H9 (cell line): ENCODE results near the gene ATP5MC3. TPM values are rescaled to one million over a fixed set of nuclear protein-coding genes. Genes with fewer than 3 reads are reported as not detected.

ENCODE experiments used
- DNase-seq: peaks from one replicate; pipeline ENCODE4 v3.0.0-alpha.2; 2017
- H2AFZ ChIP-seq: one replicate; pipeline ENCODE4 v1.6.1; 2013; ENCODE audit warnings: mild to moderate bottlenecking, low read length, control low read depth, moderate library complexity
- H2AK5ac ChIP-seq: 2 replicates; pipeline ENCODE4 v1.6.1; 2013; ENCODE audit warnings: low read length, control low read depth, mixed read lengths; ENCODE audit not compliant: insufficient read length
- H2BK120ac ChIP-seq: one replicate; pipeline ENCODE4 v1.6.1; 2013; ENCODE audit warnings: low read depth, mild to moderate bottlenecking, low read length, control low read depth, inconsistent platforms; ENCODE audit not compliant: poor library complexity, severe bottlenecking
- H2BK12ac ChIP-seq: 2 replicates; pipeline ENCODE4 v1.6.1; 2013; ENCODE audit warnings: low read length, control low read depth, mixed read lengths, low read depth; ENCODE audit not compliant: insufficient read length
- H2BK15ac ChIP-seq: 2 replicates; pipeline ENCODE4 v1.6.1; 2013; ENCODE audit warnings: low read depth, low read length, control low read depth
- H2BK20ac ChIP-seq: one replicate; pipeline ENCODE4 v1.6.1; 2013; ENCODE audit warnings: low read depth, mild to moderate bottlenecking, low read length, control low read depth, inconsistent platforms; ENCODE audit not compliant: poor library complexity, severe bottlenecking
- H2BK5ac ChIP-seq: 2 replicates; pipeline ENCODE4 v1.6.1; 2013; ENCODE audit warnings: low read length, control low read depth, mixed read lengths; ENCODE audit not compliant: insufficient read length
- H3K14ac ChIP-seq: 2 replicates; pipeline ENCODE4 v1.6.1; 2013; ENCODE audit warnings: low read length, control low read depth; ENCODE audit not compliant: insufficient read depth
- H3K18ac ChIP-seq: 2 replicates; pipeline ENCODE4 v1.6.1; 2013; ENCODE audit warnings: low read depth, mild to moderate bottlenecking, mixed read lengths, low read length, control low read depth; ENCODE audit not compliant: insufficient read length
- H3K23ac ChIP-seq: 2 replicates; pipeline ENCODE4 v1.6.1; 2013; ENCODE audit warnings: low read length, control low read depth, mixed read lengths, low read depth; ENCODE audit not compliant: insufficient read length
- H3K23me2 ChIP-seq: 2 replicates; pipeline ENCODE4 v1.6.1; 2013; ENCODE audit warnings: low read depth, mild to moderate bottlenecking, mixed read lengths, low read length, control low read depth; ENCODE audit not compliant: insufficient read length, poor library complexity, severe bottlenecking
- H3K27ac ChIP-seq: 2 replicates; pipeline ENCODE4 v1.5.1; 2013; ENCODE audit warnings: low read length, control low read depth, mixed read lengths, low read depth; ENCODE audit not compliant: insufficient read length
- H3K27me3 ChIP-seq: 2 replicates; pipeline ENCODE4 v1.6.1; 2013; ENCODE audit warnings: low read length, control low read depth, inconsistent platforms; ENCODE audit not compliant: insufficient read depth
- H3K4ac ChIP-seq: 2 replicates; pipeline ENCODE4 v1.6.1; 2013; ENCODE audit warnings: low read depth, mild to moderate bottlenecking, control low read depth, inconsistent platforms, low read length, moderate library complexity
- H3K4me1 ChIP-seq: 2 replicates; pipeline ENCODE4 v1.6.1; 2013; ENCODE audit warnings: low read length, control low read depth, inconsistent platforms; ENCODE audit not compliant: insufficient read depth
- H3K4me2 ChIP-seq: 2 replicates; pipeline ENCODE4 v1.6.1; 2013; ENCODE audit warnings: low read length, control low read depth, mixed read lengths; ENCODE audit not compliant: insufficient read length, insufficient read depth
- H3K56ac ChIP-seq: 2 replicates; pipeline ENCODE4 v1.6.1; 2013; ENCODE audit warnings: low read depth, mild to moderate bottlenecking, mixed read lengths, low read length, control low read depth; ENCODE audit not compliant: insufficient read length
- H3K79me1 ChIP-seq: 2 replicates; pipeline ENCODE4 v1.6.1; 2013; ENCODE audit warnings: low read depth, mild to moderate bottlenecking, moderate library complexity, low read length, control low read depth, inconsistent platforms; ENCODE audit not compliant: insufficient read depth, poor library complexity, severe bottlenecking
- H3K79me2 ChIP-seq: 2 replicates; pipeline ENCODE4 v1.6.1; 2013; ENCODE audit warnings: low read length, control low read depth, inconsistent platforms; ENCODE audit not compliant: insufficient read depth
- H3K9ac ChIP-seq: 2 replicates; pipeline ENCODE4 v1.6.1; 2013; ENCODE audit warnings: low read length, control low read depth, mixed read lengths; ENCODE audit not compliant: insufficient read length; ENCODE audit errors: extremely low read depth
- H3K9me3 ChIP-seq: one replicate; pipeline ENCODE4 v1.6.1; 2013; ENCODE audit warnings: low read depth, low read length, inconsistent platforms; ENCODE audit not compliant: control insufficient read depth
- H3T11ph ChIP-seq: one replicate; pipeline ENCODE4 v1.6.1; 2013; ENCODE audit warnings: mild to moderate bottlenecking, low read length, control low read depth, inconsistent platforms
- H4K20me1 ChIP-seq: one replicate; pipeline ENCODE4 v1.6.1; 2013; ENCODE audit not compliant: control insufficient read depth, insufficient read length, insufficient read depth
- H4K5ac ChIP-seq: 2 replicates; pipeline ENCODE4 v1.6.1; 2013; ENCODE audit warnings: low read depth, mild to moderate bottlenecking, mixed read lengths, low read length, control low read depth; ENCODE audit not compliant: insufficient read length
- H4K8ac ChIP-seq: replicated peaks from 2 replicates; pipeline ENCODE4 v1.6.1; 2013; ENCODE audit warnings: low read length, control low read depth, mixed read lengths, low read depth; ENCODE audit not compliant: insufficient read length
- H4K91ac ChIP-seq: 2 replicates; pipeline ENCODE4 v1.6.1; 2013; ENCODE audit warnings: low read depth, mild to moderate bottlenecking, moderate library complexity, mixed read lengths, low read length, control low read depth; ENCODE audit not compliant: insufficient read length
- H3K27ac Mint-ChIP-seq, 3 experiments: 2 replicates in 2 of 3; 3 replicates in 1 of 3; pipeline ENCODE4 v1.8.0; 2020 to 2021; ENCODE audit warnings: mixed read lengths in 3 of 3, mild to moderate bottlenecking in 1 of 3, moderate library complexity in 1 of 3
- H3K27me3 Mint-ChIP-seq: 2 replicates; pipeline ENCODE4 v1.8.0; 2021; ENCODE audit warnings: low read depth, mild to moderate bottlenecking, moderate library complexity, mixed read lengths
- H3K36me3 Mint-ChIP-seq, 3 experiments: 2 replicates in 2 of 3; 3 replicates in 1 of 3; pipeline ENCODE4 v1.8.0; 2020 to 2021; ENCODE audit warnings: low read depth in 3 of 3, mixed read lengths in 3 of 3; ENCODE audit not compliant: insufficient read depth in 1 of 3
- H3K4me1 Mint-ChIP-seq, 2 experiments: 2 replicates each; pipeline ENCODE4 v1.8.0; 2020; ENCODE audit warnings: mixed read lengths in 2 of 2
- H3K4me3 Mint-ChIP-seq, 2 experiments: 2 replicates in 1 of 2; 3 replicates in 1 of 2; pipeline ENCODE4 v1.8.0; 2020 to 2021; ENCODE audit warnings: mild to moderate bottlenecking in 2 of 2, mixed read lengths in 2 of 2, moderate library complexity in 1 of 2
- H3K9me3 Mint-ChIP-seq, 2 experiments: 2 replicates in 1 of 2; 3 replicates in 1 of 2; pipeline ENCODE4 v1.8.0; 2020; ENCODE audit warnings: mild to moderate bottlenecking in 2 of 2, mixed read lengths in 2 of 2, moderate library complexity in 1 of 2
- CTCF ChIP-seq: fragments of 200-600 bp; sonication (generic); conservative IDR thresholded peaks from 3 replicates; pipeline ENCODE4 v1.8.0; 2021; ENCODE audit warnings: antibody characterized with exemption, mild to moderate bottlenecking
- WGBS: extraction: QIAGEN DNeasy Blood & Tissue Kit; methylation state at CpG from one replicate; pipeline ENCODE4 v1.1.7; 2013; ENCODE audit warnings: missing lambda C conversion rate, low lambda C conversion rate, mixed read lengths; ENCODE audit not compliant: insufficient read length; ENCODE audit errors: extremely low coverage; 5-methylcytosine and 5-hydroxymethylcytosine counted together
- total RNA-seq: library from RNA; stranded (reverse); gene quantifications from 2 replicates; pipeline ENCODE4 v1.2.1, GENCODE V29; 2021

ATP5MC3 gene
- total RNA-seq, 1 experiment from 2014 or later, result 326 TPM

GRCh38 chr2:175140332-175140731, 41.2 kb downstream of the ATP5MC3 start:
- DNase-seq, result no peak
- Histone ChIP-seq H3K4ac (no peak overlapping the region), H3K4me2 (no peak overlapping the region), H2BK12ac (no peak overlapping the region), H2BK20ac (no peak overlapping the region), H3K18ac (no peak overlapping the region), H3K14ac (no peak overlapping the region), H2AFZ (no peak overlapping the region), H4K20me1 (no peaks in the 10 kb centered on the region), H3K27ac (no peak overlapping the region), H2AK5ac (no peak overlapping the region), H3K79me1 (peaks cover 8% of the 10 kb centered on the region), H3K27me3 (no peaks in the 10 kb centered on the region), H3K9me3 (no peaks in the 10 kb centered on the region), H3K23ac (no peak overlapping the region), H3K56ac (no peak overlapping the region), H3T11ph (no peak overlapping the region), H2BK5ac (no peak overlapping the region), H3K4me1 (peaks cover 2% of the 10 kb centered on the region; the same call in 1 of the 2 replicates), H2BK15ac (no peak overlapping the region), H2BK120ac (no peak overlapping the region), H3K79me2 (peaks cover 2% of the 10 kb centered on the region; the same call in 1 of the 2 replicates), H3K9ac (no peak overlapping the region), H4K8ac (no peak overlapping the region), H3K23me2 (no peaks in the 10 kb centered on the region), H4K5ac (no peak overlapping the region), H4K91ac (no peak overlapping the region)
- Mint-ChIP-seq H3K4me3 (no peak overlapping the region), H3K27ac (no peak overlapping the region), H3K4me1 (peaks cover 18% of the 10 kb centered on the region in 2 experiments), H3K9me3 (no peaks in the 10 kb centered on the region), H3K27me3 (no peaks in the 10 kb centered on the region), H3K36me3 (peaks cover 10 to 36% (median 32%) of the 10 kb centered on the region in 3 experiments)
- WGBS, result no CpG with 5 or more reads among the region's 2 CpGs
- no peak for TF ChIP-seq CTCF
